Epithelial cell of esophagus (primary cell): ENCODE results near the gene MLLT10.
A peak's percentile ranks its signal among the peaks of the same experiment; 100 is the strongest.

ENCODE experiments used
- DNase-seq: peaks from one replicate; pipeline ENCODE4 v3.0.0; 2010; ENCODE audit warnings: low read depth
- H3K4me3 ChIP-seq: 2 replicates; pipeline ENCODE4 v1.5.1; 2011; ENCODE audit warnings: mild to moderate bottlenecking, low read length, control low read depth
- CTCF ChIP-seq: IDR thresholded peaks from 2 replicates; pipeline ENCODE4 v1.5.1; 2011; ENCODE audit warnings: low read depth, mild to moderate bottlenecking, low read length, control low read depth, inconsistent platforms; ENCODE audit not compliant: insufficient read depth; ENCODE audit errors: missing control alignments

The MLLT10 gene

GRCh38 chr10:21791276-21791675, 257.2 kb downstream of the MLLT10 start:
- TF ChIP-seq CTCF: no peak

More at GRCh38 chr10:21791276-21791675, 257.2 kb downstream of the MLLT10 start:
- DNase-seq: peak; percentile 45
- no peak overlapping the region for H3K4me3 ChIP-seq
